Prostate gland (tissue), 2 donors: ENCODE measurements around the gene SUFU.

Source experiments
- CTCF ChIP-seq, 4 experiments: fragments of 200-600 bp in 2 of 4; fragments of 450-650 bp in 2 of 4; sonication (generic) in 2 of 4; IDR thresholded peaks; 1 replicate in 3 of 4; 2 replicates in 1 of 4; pipeline ENCODE4 v1.5.1; 2016 to 2019; ENCODE audit warnings: antibody characterized with exemption in 4 of 4, mild to moderate bottlenecking in 2 of 4, moderate library complexity in 2 of 4
- POLR2A ChIP-seq: fragments of 450-650 bp; IDR thresholded peaks from one replicate; pipeline ENCODE4 v1.6.1; 2016; ENCODE audit warnings: antibody characterized with exemption, mild to moderate bottlenecking
- POLR2AphosphoS5 ChIP-seq: sonication (generic); formaldehyde crosslinking; IDR thresholded peaks from one replicate; pipeline ENCODE4 v1.6.1; 2017; ENCODE audit warnings: antibody characterized with exemption

GRCh38 chr10:102505462-102506115, 1.8 kb downstream of the SUFU start:
- TF ChIP-seq POLR2A (no peak), CTCF (IDR thresholded peaks at IDR 0.05) (no peak), POLR2AphosphoS5 (no peak)
